NCI-H1105 treated with DMSO at 0.1 percent for 48 hours (cell line): ENCODE results near the gene MCF2L2.

Source experiments
- DNase-seq: peaks from one replicate; lab custom pipeline; 2025; lab: John Stamatoyannopoulos, UW

MCF2L2 gene

DNA sequence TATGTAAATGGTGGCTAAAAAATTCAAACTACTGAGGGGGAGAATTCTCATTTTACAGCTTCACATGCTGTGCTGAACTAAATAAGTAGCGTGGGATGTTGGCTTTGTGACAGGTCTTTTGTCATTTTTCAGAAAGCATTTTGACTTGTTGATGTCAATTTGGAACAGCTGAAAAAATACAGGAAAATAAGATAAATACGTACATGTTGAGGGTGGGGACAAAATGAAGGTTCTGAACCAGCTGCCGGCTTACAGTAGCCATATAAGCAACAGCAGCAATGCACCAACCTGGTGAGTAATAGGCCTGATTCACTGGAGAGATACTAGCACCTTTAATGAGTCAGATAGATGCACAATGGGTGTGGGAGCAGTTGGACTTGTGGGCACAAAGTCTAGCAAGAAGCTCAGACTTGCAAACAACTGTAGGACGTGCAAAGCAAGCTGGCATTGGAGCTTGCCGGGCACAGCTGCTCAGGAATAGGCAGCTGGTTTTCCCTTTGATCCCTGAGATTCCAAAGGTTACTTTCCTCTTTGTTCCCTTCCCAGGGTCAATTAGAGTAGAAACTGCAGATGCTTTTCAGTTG lies 162.5 kb downstream of the MCF2L2 start:
- peak; percentile 69 for DNase-seq

DNA sequence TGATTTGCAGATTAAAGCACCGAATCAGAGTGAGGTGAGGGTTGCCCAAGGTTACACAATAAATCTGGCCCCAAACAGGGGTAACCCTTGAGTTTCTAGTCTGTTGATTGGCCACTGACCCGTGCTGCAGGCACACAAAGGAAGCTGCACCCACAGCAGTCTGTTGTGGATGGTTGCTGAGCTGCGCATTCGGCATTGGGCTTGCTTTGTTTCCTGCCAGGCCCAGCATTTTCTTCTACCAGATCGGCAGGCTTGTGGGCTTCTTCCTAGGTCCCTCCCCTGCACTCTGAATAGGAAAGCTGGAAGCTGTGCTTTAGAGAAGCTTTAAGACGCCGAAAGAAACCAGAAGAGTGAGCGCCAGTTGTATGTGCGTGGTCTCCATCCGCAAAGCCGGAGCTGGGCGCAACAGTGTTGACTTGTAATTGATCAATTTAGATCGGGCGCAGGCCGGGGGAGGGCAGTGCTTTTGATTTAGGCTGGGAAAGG lies 163.2 kb downstream of the MCF2L2 start:
- DNase-seq: peak; percentile 81

GRCh38 chr3:183264268-183264667 lies 164.2 kb downstream of the MCF2L2 start:
- no peak for DNase-seq

GRCh38 chr3:183262875-183263378 lies 165.5 kb downstream of the MCF2L2 start:
- DNase-seq: no peak

GRCh38 chr3:183261151-183261724 lies 167.2 kb downstream of the MCF2L2 start:
- DNase-seq: no peak

- no peak for DNase-seq
Measured at GRCh38 chr3:183260167-183260904, 168.1 kb downstream of the MCF2L2 start.

DNA sequence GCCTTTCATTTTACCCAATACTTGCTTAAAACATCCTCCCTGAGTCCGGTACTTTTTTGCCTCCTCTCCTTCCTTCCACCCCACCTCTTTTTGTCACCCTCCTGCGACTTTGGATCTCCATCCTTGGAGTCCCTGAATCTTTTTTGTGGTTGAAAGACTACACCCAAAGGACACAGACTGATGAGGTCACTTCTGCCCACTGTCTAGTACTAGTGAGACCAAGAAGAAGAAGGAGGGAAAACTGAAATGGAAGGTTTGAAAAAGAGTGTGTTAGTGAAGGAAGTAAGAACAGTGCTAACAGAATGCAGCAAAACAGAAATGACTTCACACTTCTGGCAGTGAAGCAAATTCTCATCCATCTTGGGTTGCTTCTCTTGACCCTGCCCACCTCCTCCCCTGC lies 168.8 kb downstream of the MCF2L2 start:
- no peak for DNase-seq

DNA sequence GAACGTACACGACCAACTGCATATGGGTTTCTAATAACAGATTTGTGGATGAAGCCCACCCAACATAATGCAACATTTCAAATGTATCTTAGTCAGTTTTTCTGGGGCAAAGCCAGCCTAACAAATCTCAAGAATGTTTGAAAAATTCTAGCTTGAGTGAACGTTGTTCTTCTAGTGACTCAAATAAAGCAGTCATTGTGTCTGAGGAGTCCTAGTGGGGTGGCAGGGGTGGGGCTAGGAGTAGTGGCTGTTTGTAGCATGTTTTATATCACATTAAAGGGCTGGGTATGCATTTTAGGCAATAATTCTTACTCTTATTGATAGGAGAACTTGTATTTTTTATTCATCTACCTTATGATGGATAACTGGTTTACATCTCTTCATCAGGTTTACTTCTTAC lies 169.3 kb downstream of the MCF2L2 start:
- DNase-seq: no peak

DNA sequence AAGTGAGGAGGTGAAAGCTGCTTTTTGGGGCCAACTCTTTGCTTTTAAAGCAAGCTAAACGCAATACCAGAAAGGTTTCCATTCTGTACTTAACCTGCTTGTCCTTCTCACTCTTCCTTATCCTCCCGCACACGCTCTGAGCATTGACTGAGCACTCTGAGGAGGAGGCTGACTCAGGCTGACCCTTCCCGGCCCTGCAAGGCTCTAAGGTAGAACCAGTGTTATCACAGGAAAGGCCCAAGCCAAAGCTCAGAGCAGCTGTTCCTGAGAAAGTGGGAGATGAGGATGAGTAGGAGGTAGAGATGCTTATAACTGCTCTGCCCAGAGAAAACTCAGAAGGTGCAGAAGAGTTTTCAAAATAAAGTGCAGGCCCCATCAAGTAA lies 173.1 kb downstream of the MCF2L2 start:
- peak; percentile 65 for DNase-seq

DNA sequence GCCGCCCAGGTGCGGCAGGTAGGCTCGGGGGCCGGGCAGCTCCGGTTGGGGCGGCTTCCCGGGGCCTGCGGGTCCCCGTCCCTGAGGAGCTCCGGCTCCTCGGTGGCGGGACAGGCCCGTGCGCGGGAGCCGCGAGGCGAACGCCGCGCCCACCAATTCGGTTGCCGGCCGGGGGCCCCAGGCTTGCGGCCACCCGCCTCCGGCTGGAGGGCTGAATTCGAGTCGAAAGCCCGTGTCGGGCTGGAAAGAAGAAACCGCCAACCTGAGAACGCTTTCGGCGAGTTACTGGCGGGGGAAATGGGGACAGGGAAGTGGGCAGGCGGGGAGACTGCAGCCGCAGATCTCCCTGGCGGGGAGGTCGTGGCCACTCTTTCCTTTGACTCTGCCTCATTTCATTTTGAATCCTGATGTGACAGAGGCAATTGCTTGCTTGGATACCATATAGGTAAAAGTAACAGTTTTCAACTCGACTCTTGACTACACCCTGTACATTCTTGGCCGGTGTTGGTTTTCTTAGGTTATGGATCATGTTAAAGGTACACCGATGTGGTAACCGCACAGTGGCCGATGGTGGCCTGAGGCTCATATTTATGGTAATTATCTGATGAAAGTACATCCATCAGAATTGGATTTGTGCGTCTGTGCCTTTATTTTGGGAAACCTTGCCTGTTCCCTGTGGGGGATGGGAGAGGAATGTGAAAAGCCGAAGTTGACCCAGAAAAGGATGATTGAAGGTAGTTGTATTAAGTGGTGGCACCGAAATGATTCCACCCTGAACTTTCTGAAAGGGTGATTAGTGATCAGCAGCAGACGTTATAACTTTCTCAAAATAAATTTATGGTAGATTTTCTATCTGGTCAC lies 173.7 kb downstream of the MCF2L2 start:
- peak; percentile 62 for DNase-seq

- DNase-seq: peak; percentile 58
Measured at GRCh38 chr3:183253528-183254486, 174.6 kb downstream of the MCF2L2 start.

DNA sequence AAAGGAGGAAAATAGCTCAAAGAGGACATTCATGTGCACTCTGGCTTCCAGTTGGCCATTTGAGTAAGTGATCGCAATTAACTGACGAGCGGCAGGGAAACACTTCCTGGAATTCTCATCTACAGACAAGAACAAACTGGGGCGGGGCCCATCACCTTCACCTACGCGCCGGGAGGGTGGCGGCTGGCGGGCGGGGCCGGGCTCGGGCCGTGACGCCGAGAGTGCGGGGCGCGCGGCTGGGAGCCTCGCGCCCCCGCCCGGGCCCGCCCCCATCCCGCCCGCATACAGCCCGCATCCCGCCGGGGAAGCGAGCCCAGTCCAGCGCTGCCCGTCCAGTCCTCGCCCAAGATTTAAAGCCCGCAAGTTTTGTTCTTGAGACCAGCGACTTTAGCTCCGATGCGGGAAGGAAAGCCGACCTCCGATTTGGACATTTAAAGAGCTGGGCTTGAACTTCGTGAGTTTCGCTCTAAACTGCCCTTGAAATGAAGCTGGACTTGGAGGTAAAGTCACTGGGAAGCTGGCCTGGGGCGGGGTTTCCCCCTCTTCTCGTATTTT lies 175.4 kb downstream of the MCF2L2 start, which contains the start of gene B3GNT5:
Gene B3GNT5, plus strand, starts transcription at position 281 of the 555 bp plus-strand sequence. CDS start 16,546 bp downstream, outside the sequence.
- peak; percentile 96 for DNase-seq

- no peak for DNase-seq
Measured at GRCh38 chr3:183252118-183252782, 176.2 kb downstream of the MCF2L2 start.

- DNase-seq: no peak
Measured at GRCh38 chr3:183249006-183249718, 179.3 kb downstream of the MCF2L2 start.

GRCh38 chr3:183247011-183247589 lies 181.3 kb downstream of the MCF2L2 start:
- peak; percentile 44 for DNase-seq

- no peak for DNase-seq
Measured at GRCh38 chr3:183244981-183245476, 183.4 kb downstream of the MCF2L2 start.

DNA sequence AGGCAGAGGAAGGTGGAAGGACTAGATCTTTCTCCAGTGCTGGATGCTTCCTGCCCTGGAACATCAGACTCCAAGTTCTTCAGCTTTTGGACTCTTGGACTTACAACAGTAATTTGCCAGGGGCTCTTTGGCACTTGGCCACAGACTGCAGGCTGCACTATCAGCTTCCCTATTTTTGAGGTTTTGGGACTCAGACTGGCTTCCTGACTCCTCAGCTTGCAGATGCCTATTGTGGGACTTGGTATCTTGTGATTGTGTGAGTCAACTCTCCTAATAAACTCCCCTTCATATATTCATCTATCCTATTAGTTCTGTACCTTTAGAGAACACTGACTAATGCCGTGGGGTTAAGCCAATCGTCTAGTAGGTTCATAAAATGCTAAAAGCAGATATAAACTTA lies 184.2 kb downstream of the MCF2L2 start:
- no peak for DNase-seq

DNA sequence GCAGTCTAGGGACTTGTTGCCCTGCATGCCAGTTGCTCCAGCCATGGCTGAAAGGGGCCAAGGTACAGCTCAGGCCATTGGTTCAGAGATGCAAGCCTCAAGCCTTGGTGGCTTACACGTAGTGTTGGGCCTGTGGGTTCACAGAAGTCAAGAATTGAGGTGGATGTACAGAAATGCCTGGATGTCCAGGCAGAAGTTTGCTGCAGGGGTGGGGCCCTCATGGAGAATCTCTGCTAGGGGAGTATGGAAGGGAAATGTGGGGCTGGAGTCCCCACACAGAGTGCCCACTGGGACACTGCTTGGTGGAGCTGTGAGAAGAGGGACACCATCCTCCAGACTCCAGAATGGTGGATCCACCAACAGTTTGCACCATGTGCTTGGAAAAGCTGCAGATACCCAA lies 186.0 kb downstream of the MCF2L2 start:
- no peak for DNase-seq

- DNase-seq: no peak
Measured at GRCh38 chr3:183239046-183239445, 189.4 kb downstream of the MCF2L2 start.
